H1 (cell line): ENCODE data around the gene OR5AR1. TPM values are rescaled to one million over a fixed set of nuclear protein-coding genes. Genes with fewer than 3 reads are reported as not detected.

Experiments
- CTCF ChIA-PET: fragments of 300-600 bp; sonication (Branson Sonifier 250); formaldehyde crosslinking; loops from one replicate; lab custom pipeline; 2021; ENCODE audit not compliant: partially characterized antibody; lab: Charles Lee
- POLR2A ChIA-PET: fragments of 300-600 bp; sonication (Branson Sonifier 250); formaldehyde crosslinking; loops from one replicate; lab custom pipeline; 2021; ENCODE audit warnings: inconsistent platforms; ENCODE audit not compliant: partially characterized antibody; lab: Charles Lee
- DNase-seq, 2 experiments: peaks; one replicate each; pipeline versions ENCODE4 v3.0.0 to v3.0.0-alpha.2; 2010 to 2022; ENCODE audit warnings: low spot score in 2 of 2, low read depth in 1 of 2, mixed read lengths in 1 of 2
- FAIRE-seq: peaks from 2 replicates; lab custom pipeline; 2011; peaks lifted over from hg19 to GRCh38; lab: Jason Lieb, UNC
- H2AFZ ChIP-seq: 2 replicates; pipeline ENCODE4 v1.8.1; 2012; ENCODE audit warnings: low read length, inconsistent platforms
- H2AK5ac ChIP-seq: 2 replicates; pipeline ENCODE4 v1.6.1; 2013; ENCODE audit warnings: low read depth, low read length
- H2BK120ac ChIP-seq: replicated peaks from 2 replicates; pipeline ENCODE3; 2013; ENCODE audit warnings: low read depth, low read length, inconsistent platforms
- H2BK12ac ChIP-seq: 2 replicates; pipeline ENCODE4 v1.6.1; 2013; ENCODE audit warnings: low read depth, low read length
- H2BK15ac ChIP-seq: 2 replicates; pipeline ENCODE4 v1.6.1; 2013; ENCODE audit warnings: low read length
- H2BK20ac ChIP-seq: 2 replicates; pipeline ENCODE4 v1.6.1; 2013; ENCODE audit warnings: low read length
- H2BK5ac ChIP-seq: 2 replicates; pipeline ENCODE4 v1.6.1; 2013; ENCODE audit warnings: low read depth, low read length
- H3K14ac ChIP-seq: 2 replicates; pipeline ENCODE4 v1.6.1; 2013; ENCODE audit warnings: inconsistent platforms; ENCODE audit not compliant: insufficient read length
- H3K18ac ChIP-seq: 2 replicates; pipeline ENCODE4 v1.6.1; 2013; ENCODE audit warnings: low read length; ENCODE audit errors: extremely low read depth
- H3K23ac ChIP-seq: 2 replicates; pipeline ENCODE4 v1.6.1; 2013; ENCODE audit warnings: inconsistent platforms; ENCODE audit not compliant: insufficient read length
- H3K23me2 ChIP-seq: 2 replicates; pipeline ENCODE4 v1.6.1; 2013; ENCODE audit warnings: low read depth, low read length
- H3K27ac ChIP-seq: 2 replicates; pipeline ENCODE4 v1.6.1; 2011; ENCODE audit warnings: low read depth, low read length, inconsistent platforms
- H3K27me3 ChIP-seq, 4 experiments: replicated peaks in 1 of 4; 1 replicate in 1 of 4; 2 replicates in 3 of 4; pipeline versions ENCODE4 v1.6.1 to v1.8.1; 2011 to 2013; ENCODE audit warnings: low read length in 3 of 4, mild to moderate bottlenecking in 3 of 4, inconsistent platforms in 2 of 4, mixed read lengths in 2 of 4, moderate library complexity in 1 of 4; ENCODE audit not compliant: control insufficient read depth in 3 of 4, insufficient read depth in 3 of 4; ENCODE audit errors: extremely low read depth in 1 of 4
- H3K36me3 ChIP-seq, 4 experiments: 2 replicates each; pipeline versions ENCODE4 v1.6.1 to v1.8.1; 2011 to 2013; ENCODE audit warnings: mild to moderate bottlenecking in 4 of 4, low read length in 3 of 4, moderate library complexity in 2 of 4, control low read depth in 1 of 4, inconsistent platforms in 1 of 4; ENCODE audit not compliant: insufficient read depth in 4 of 4, control insufficient read depth in 2 of 4
- H3K4ac ChIP-seq: replicated peaks from 2 replicates; pipeline ENCODE3; 2013; ENCODE audit warnings: low read length, low read depth, mixed read lengths, inconsistent platforms; ENCODE audit not compliant: insufficient read length
- H3K4me1 ChIP-seq, 4 experiments: replicated peaks in 1 of 4; 1 replicate in 1 of 4; 2 replicates in 3 of 4; pipeline versions ENCODE4 v1.6.1 to v1.8.1; 2011 to 2013; ENCODE audit warnings: low read length in 3 of 4, inconsistent platforms in 2 of 4, mixed read lengths in 1 of 4; ENCODE audit not compliant: insufficient read depth in 4 of 4, control insufficient read depth in 3 of 4
- H3K4me2 ChIP-seq, 2 experiments: 2 replicates each; pipeline versions ENCODE4 v1.6.1 to v1.8.1; 2011 to 2013; ENCODE audit warnings: low read depth in 2 of 2, low read length in 2 of 2, control low read depth in 1 of 2, inconsistent platforms in 1 of 2, mild to moderate bottlenecking in 1 of 2; ENCODE audit not compliant: insufficient read depth in 1 of 2
- H3K4me3 ChIP-seq, 4 experiments: fragments of 200-600, 300-600 bp in 1 of 4; sonication (generic), shearing (Covaris generic), sonication (Bioruptor Twin) in 1 of 4; 2 replicates each; pipeline versions ENCODE4 v1.5.1 to v1.8.1; 2011 to 2016; ENCODE audit warnings: low read length in 4 of 4, low read depth in 3 of 4, control low read depth in 2 of 4, inconsistent platforms in 2 of 4, mild to moderate bottlenecking in 2 of 4, mixed read lengths in 1 of 4, moderate library complexity in 1 of 4; ENCODE audit not compliant: insufficient read depth in 2 of 4; ENCODE audit errors: extremely low read depth in 1 of 4
- H3K56ac ChIP-seq: replicated peaks from 2 replicates; pipeline ENCODE3; 2013; ENCODE audit warnings: low read depth, mild to moderate bottlenecking, mixed read lengths, low read length, inconsistent platforms; ENCODE audit not compliant: insufficient read length
- H3K79me1 ChIP-seq: 2 replicates; pipeline ENCODE4 v1.6.1; 2013; ENCODE audit warnings: low read depth, low read length, control low read depth
- H3K79me2 ChIP-seq, 2 experiments: 2 replicates each; pipeline versions ENCODE4 v1.6.1 to v1.8.1; 2012 to 2013; ENCODE audit warnings: low read length in 2 of 2, mild to moderate bottlenecking in 2 of 2, inconsistent platforms in 1 of 2; ENCODE audit not compliant: insufficient read depth in 2 of 2, control insufficient read depth in 1 of 2
- H3K9ac ChIP-seq, 4 experiments: replicated peaks in 1 of 4; 1 replicate in 1 of 4; 2 replicates in 3 of 4; pipeline versions ENCODE4 v1.6.1 to v1.8.1; 2011 to 2013; ENCODE audit warnings: low read depth in 3 of 4, low read length in 3 of 4, control low read depth in 2 of 4, mild to moderate bottlenecking in 2 of 4, moderate library complexity in 2 of 4, inconsistent platforms in 1 of 4; ENCODE audit errors: extremely low read depth in 1 of 4
- H3K9me3 ChIP-seq, 2 experiments: 2 replicates each; pipeline versions ENCODE4 v1.6.1 to v1.8.1; 2012 to 2013; ENCODE audit warnings: mild to moderate bottlenecking in 2 of 2, moderate library complexity in 2 of 2, control low read depth in 1 of 2, inconsistent platforms in 1 of 2, low read depth in 1 of 2, low read length in 1 of 2, mixed read lengths in 1 of 2; ENCODE audit not compliant: insufficient read depth in 2 of 2
- H4K20me1 ChIP-seq, 2 experiments: replicated peaks in 1 of 2; 2 replicates each; pipeline versions ENCODE3 to v1.8.1; 2011 to 2013; ENCODE audit warnings: inconsistent platforms in 2 of 2, low read length in 2 of 2, mild to moderate bottlenecking in 1 of 2; ENCODE audit not compliant: insufficient read depth in 2 of 2, control insufficient read depth in 1 of 2
- H4K5ac ChIP-seq: 2 replicates; pipeline ENCODE4 v1.6.1; 2013; ENCODE audit warnings: low read length, low read depth, mixed read lengths, inconsistent platforms; ENCODE audit not compliant: insufficient read length
- H4K8ac ChIP-seq: 2 replicates; pipeline ENCODE4 v1.8.0; 2013; ENCODE audit warnings: mild to moderate bottlenecking, moderate library complexity, low read length, inconsistent platforms; ENCODE audit not compliant: insufficient read depth; ENCODE audit errors: extremely low read depth
- H4K91ac ChIP-seq: replicated peaks from 2 replicates; pipeline ENCODE3; 2013; ENCODE audit warnings: low read length, mixed read lengths, inconsistent platforms; ENCODE audit not compliant: insufficient read length
- ASH2L ChIP-seq: fragments of 200-600, 300-600 bp; sonication (generic); IDR thresholded peaks from one replicate; pipeline ENCODE4 v1.7.1; 2017; ENCODE audit warnings: low read length
- BRCA1 ChIP-seq: IDR thresholded peaks from 2 replicates; pipeline ENCODE4 v1.6.1; 2012; ENCODE audit warnings: low read depth, low read length, improper control_type of control experiment
- EGR1 ChIP-seq: IDR thresholded peaks from 2 replicates; pipeline ENCODE4 v1.6.1; 2011; ENCODE audit warnings: low read depth, low read length, borderline replicate concordance
- FOSL1 ChIP-seq: IDR thresholded peaks from 2 replicates; pipeline ENCODE4 v1.6.1; 2011; ENCODE audit warnings: mild to moderate bottlenecking, low read depth, low read length, moderate library complexity; ENCODE audit not compliant: insufficient read depth
- KDM4A ChIP-seq: IDR thresholded peaks from one replicate; pipeline ENCODE4 v1.7.1; 2012; ENCODE audit warnings: low read depth, mild to moderate bottlenecking, moderate library complexity, low read length, inconsistent platforms; ENCODE audit not compliant: severe bottlenecking
- MAFK ChIP-seq: IDR thresholded peaks from 2 replicates; pipeline ENCODE4 v1.6.1; 2012; ENCODE audit warnings: low read depth, mild to moderate bottlenecking, improper control_type of control experiment, low read length
- POLR2AphosphoS5 ChIP-seq: IDR thresholded peaks from 2 replicates; pipeline ENCODE4 v1.6.1; 2011; ENCODE audit warnings: low read depth, low read length
- RFX5 ChIP-seq: IDR thresholded peaks from 2 replicates; pipeline ENCODE4 v1.6.1; 2011; ENCODE audit warnings: low read depth, low read length, improper control_type of control experiment, borderline replicate concordance
- SIX5 ChIP-seq: IDR thresholded peaks from 2 replicates; pipeline ENCODE4 v1.6.1; 2011; ENCODE audit warnings: mild to moderate bottlenecking, low read depth, low read length
- SP4 ChIP-seq: IDR thresholded peaks from 2 replicates; pipeline ENCODE4 v1.6.1; 2012; ENCODE audit warnings: low read length, inconsistent platforms
- TAF7 ChIP-seq: optimal IDR thresholded peaks from 2 replicates; pipeline ENCODE3; 2011; ENCODE audit warnings: low read depth, mild to moderate bottlenecking, inconsistent platforms, low read length, moderate library complexity, borderline replicate concordance
- TEAD4 ChIP-seq: IDR thresholded peaks from 2 replicates; pipeline ENCODE4 v1.6.1; 2012; ENCODE audit warnings: low read depth, low read length, inconsistent platforms, mixed read lengths
- WGBS, 2 experiments: shearing (Covaris generic) in 1 of 2; methylation state at CpG; one replicate each; pipeline versions ENCODE4 v1.1.6 to v1.1.7; 2013 to 2015; ENCODE audit warnings: low lambda C conversion rate in 2 of 2, mixed read lengths in 2 of 2, inconsistent platforms in 1 of 2, low coverage in 1 of 2, missing lambda C conversion rate in 1 of 2; ENCODE audit not compliant: insufficient replicate concordance in 2 of 2, insufficient coverage in 1 of 2, insufficient read length in 1 of 2; ENCODE audit errors: extremely low coverage in 1 of 2, missing lambda C conversion rate in 1 of 2; 5-methylcytosine and 5-hydroxymethylcytosine counted together
- polyA plus RNA-seq, 7 experiments: library from polyadenylated mRNA; depleted of rRNA in 3 of 7; stranded (reverse) in 5 of 7; unstranded in 2 of 7; fragments of >200 nt in 5 of 7; fragments of 200-250 nt in 2 of 7; gene quantifications; 1 replicate in 5 of 7; 2 replicates in 1 of 7; 4 replicates in 1 of 7; pipeline versions ENCODE4 v1.2.1 to v1.2.3, GENCODE V29; 2011 to 2013; ENCODE audit warnings: missing spikeins in 2 of 7, mixed read lengths in 2 of 7
- total RNA-seq: library from RNA; stranded (reverse); fragmentation: NEBNext Ultra II Directional; extraction: Animal tissue kit (Norgen Biotek cat#: 25700); gene quantifications from 2 replicates; pipeline ENCODE4 v1.2.1, GENCODE V29; 2021

The OR5AR1 gene
- total and polyA plus RNA-seq, 2 of the 8 experiments (the other 6 are each of a cell fraction or from before 2014, with no cell fraction given): 0.12 TPM; not detected in 1

- no peaks in the 10 kb centered on the region for H3K36me3 ChIP-seq
- H3K27ac ChIP-seq: no peak overlapping the region
- 95% methylated on average over 2 of the region's 2 CpGs; no CpG with 5 or more reads in 1 of the 2 experiments for WGBS, 2 experiments
- H3K4me2 ChIP-seq: no peak overlapping the region
- no peaks in the 10 kb centered on the region; the same call in 1 of the 2 replicates for H3K23me2 ChIP-seq
- CTCF ChIA-PET: interaction anchor here (0.6 to 1.7 kb wide), 11 partner anchors 11 to 452 kb away, joined by 3 to 19 read pairs (median 4); no protein-coding TSS in a partner anchor
- no peak overlapping the region for H3K23ac ChIP-seq
- no peak overlapping the region for H2BK15ac ChIP-seq
- FAIRE-seq: no peak
- no peaks in the 10 kb centered on the region for H3K79me2 ChIP-seq
- no peak overlapping the region for H2BK12ac ChIP-seq
- no peak overlapping the region for H2BK20ac ChIP-seq
- TF ChIP-seq RFX5: no peak
- TF ChIP-seq ASH2L: no peak
- TF ChIP-seq SIX5: no peak
- no peak for TF ChIP-seq POLR2AphosphoS5
- TF ChIP-seq MAFK: no peak
- no peak for TF ChIP-seq BRCA1
- TF ChIP-seq EGR1: no peak
- TF ChIP-seq KDM4A: no peak
- no peak for TF ChIP-seq TAF7
- TF ChIP-seq SP4: no peak
- TF ChIP-seq FOSL1: no peak
- TF ChIP-seq TEAD4: no peak
- no peak overlapping the region for H4K91ac ChIP-seq
- H2BK120ac ChIP-seq: no peak overlapping the region
- H3K4me1 ChIP-seq: no peaks in the 10 kb centered on the region
- no peaks in the 10 kb centered on the region for H3K9me3 ChIP-seq
- no peak overlapping the region for H3K18ac ChIP-seq
- H2AFZ ChIP-seq: no peak overlapping the region
- POLR2A ChIA-PET: interaction anchor here (1.1 kb wide), 1 partner anchor 34 kb away, joined by 3 read pairs; no protein-coding TSS in a partner anchor
- H4K20me1 ChIP-seq: no peaks in the 10 kb centered on the region
- no peak overlapping the region for H4K8ac ChIP-seq
- H3K14ac ChIP-seq: no peak overlapping the region
- no peak overlapping the region for H2BK5ac ChIP-seq
- no peak overlapping the region for H2AK5ac ChIP-seq
- no peak overlapping the region for H3K9ac ChIP-seq
- H3K4ac ChIP-seq: no peak overlapping the region
- DNase-seq: no peak
- H4K5ac ChIP-seq: no peak overlapping the region
- no peak overlapping the region for H3K4me3 ChIP-seq
- H3K56ac ChIP-seq: no peak overlapping the region
- no peaks in the 10 kb centered on the region for H3K27me3 ChIP-seq
- H3K79me1 ChIP-seq: no peaks in the 10 kb centered on the region
These were observed 37.5 kb upstream of the OR5AR1 start for GRCh38 chr11:56625946-56626345.
